HUES64 (cell line): ENCODE data around the gene RAB35.
"Not testable (repeated sequence)": the region's sequence is repeated elsewhere in the genome, so short reads cannot be mapped to it uniquely, and the experiment has no call there.

Experiments
- H3K27ac ChIP-seq: 2 replicates; pipeline ENCODE4 v1.7.0; 2013; ENCODE audit warnings: low read depth, low read length, inconsistent platforms
- H3K27me3 ChIP-seq: 2 replicates; pipeline ENCODE4 v1.6.1; 2013; ENCODE audit warnings: mild to moderate bottlenecking, low read length; ENCODE audit not compliant: insufficient read depth
- H3K36me3 ChIP-seq: 2 replicates; pipeline ENCODE4 v1.6.1; 2013; ENCODE audit warnings: mild to moderate bottlenecking, low read length; ENCODE audit not compliant: insufficient read depth
- H3K4me1 ChIP-seq: 2 replicates; pipeline ENCODE4 v1.6.1; 2013; ENCODE audit warnings: mild to moderate bottlenecking, low read length, moderate library complexity; ENCODE audit not compliant: insufficient read depth
- H3K4me3 ChIP-seq: 2 replicates; pipeline ENCODE4 v1.5.1; 2013; ENCODE audit warnings: mild to moderate bottlenecking, low read length, moderate library complexity
- H3K9ac ChIP-seq: 2 replicates; pipeline ENCODE4 v1.6.1; 2013; ENCODE audit warnings: mild to moderate bottlenecking, low read depth, low read length
- H3K9me3 ChIP-seq: 2 replicates; pipeline ENCODE4 v1.6.1; 2013; ENCODE audit warnings: low read depth, low read length; ENCODE audit not compliant: insufficient read depth
- WGBS: fragments of 150-250, 120-280 bp; methylation state at CpG from one replicate; pipeline ENCODE4 v1.1.7; 2013; ENCODE audit warnings: missing lambda C conversion rate; 5-methylcytosine and 5-hydroxymethylcytosine counted together

Gene RAB35

DNA sequence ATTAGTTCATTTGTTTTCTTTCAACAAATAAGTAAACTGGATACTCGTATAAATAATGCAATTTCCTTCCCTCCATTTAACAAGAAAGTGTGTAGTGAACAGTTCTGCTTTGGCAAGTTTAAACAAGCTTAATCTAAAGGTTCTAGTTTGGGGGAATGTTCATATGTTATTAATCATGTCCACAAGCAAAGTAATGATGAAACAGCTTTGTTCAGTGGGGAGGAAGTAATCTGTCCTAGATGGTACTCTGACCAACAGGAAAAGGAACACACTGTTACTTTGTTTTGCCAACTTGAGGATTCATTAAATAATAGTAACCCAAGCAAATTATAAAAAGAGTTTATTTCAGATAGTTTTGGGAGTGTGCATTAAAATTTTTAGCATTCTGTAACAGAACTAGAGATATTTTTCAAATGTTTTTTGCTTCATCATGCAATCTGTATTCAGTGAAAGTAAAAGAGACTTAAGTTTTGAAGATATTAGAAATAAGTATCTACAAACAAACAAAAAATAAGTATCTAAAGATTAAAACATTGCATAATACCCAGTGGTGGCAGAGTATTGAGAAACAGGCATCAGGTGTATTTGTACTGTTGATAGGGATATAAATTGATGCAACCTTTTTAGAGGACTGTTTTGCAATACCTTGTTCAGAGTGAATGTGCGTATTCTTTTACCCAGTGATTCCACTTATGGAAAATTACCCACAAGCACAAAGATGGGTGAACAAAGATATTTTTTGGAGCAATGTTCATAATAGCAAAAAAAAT is 61.1 kb downstream of the RAB35 start:
- H3K9me3 ChIP-seq, result no peaks in the 10 kb centered on the region
- WGBS, result no CpG with 5 or more reads among the region's 2 CpGs
- no peak overlapping the region for H3K4me3 ChIP-seq
- no peaks in the 10 kb centered on the region for H3K36me3 ChIP-seq
- no peak overlapping the region for H3K27ac ChIP-seq
- no peak overlapping the region for H3K9ac ChIP-seq
- H3K27me3 ChIP-seq, result no peaks in the 10 kb centered on the region
- no peaks in the 10 kb centered on the region for H3K4me1 ChIP-seq

DNA sequence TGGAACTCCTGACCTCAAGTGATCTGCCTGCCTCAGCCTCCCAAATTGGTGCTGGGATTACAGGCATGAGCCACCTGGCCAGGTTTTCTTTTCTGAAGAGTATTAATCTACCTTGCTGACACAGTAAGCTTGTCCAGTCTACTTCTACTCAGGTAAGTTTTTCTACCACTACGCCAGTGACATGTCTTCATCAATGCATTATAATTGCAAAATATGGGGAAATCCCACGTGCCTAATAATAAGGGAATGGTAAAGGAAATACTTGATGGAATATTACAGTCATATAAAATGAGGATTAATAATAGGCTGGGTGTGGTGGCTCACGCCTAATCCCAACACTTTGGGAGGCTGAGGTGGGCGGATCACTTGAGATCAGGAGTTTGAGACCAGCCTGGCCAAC is 62.3 kb downstream of the RAB35 start:
- WGBS, result 95% methylated on average over 4 of the region's 4 CpGs
- H3K27ac ChIP-seq, result no peak overlapping the region
- H3K4me1 ChIP-seq, result no peaks in the 10 kb centered on the region
- H3K36me3 ChIP-seq, result no peaks in the 10 kb centered on the region
- no peaks in the 10 kb centered on the region for H3K27me3 ChIP-seq
- H3K9me3 ChIP-seq, result no peaks in the 10 kb centered on the region
- H3K4me3 ChIP-seq, result no peak overlapping the region
- no peak overlapping the region for H3K9ac ChIP-seq

- H3K36me3 ChIP-seq, result no peaks in the 10 kb centered on the region
- H3K4me3 ChIP-seq, result no peak overlapping the region
- H3K27ac ChIP-seq, result no peak overlapping the region
- no peak overlapping the region for H3K9ac ChIP-seq
- no peaks in the 10 kb centered on the region for H3K4me1 ChIP-seq
- no peaks in the 10 kb centered on the region for H3K9me3 ChIP-seq
- whole genome bisulfite sequencing, result 98% methylated on average over 3 of the region's 3 CpGs
- no peaks in the 10 kb centered on the region for H3K27me3 ChIP-seq
Measured at GRCh38 chr12:120051535-120051934, 65.0 kb downstream of the RAB35 start.

DNA sequence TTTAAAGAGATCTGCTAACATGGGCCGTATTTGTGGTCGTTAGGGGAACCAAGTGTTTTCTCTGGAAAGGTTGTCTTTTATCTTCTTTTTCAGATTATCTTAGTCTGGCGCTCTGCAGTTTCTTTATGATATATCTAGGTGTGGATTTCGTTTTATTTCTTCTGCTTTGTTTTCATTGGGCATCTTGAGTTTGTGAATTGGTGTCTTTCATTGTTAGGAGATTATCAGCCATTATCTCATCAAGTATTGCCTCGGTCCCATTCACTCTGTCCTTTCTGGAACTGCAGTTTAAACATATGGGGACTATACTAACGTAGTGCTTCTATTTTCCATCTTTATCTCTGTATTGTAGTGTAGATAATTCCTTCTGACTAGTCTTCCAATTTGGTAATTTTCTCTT is 67.1 kb downstream of the RAB35 start:
- Histone ChIP-seq H3K27me3 (no peaks in the 10 kb centered on the region), H3K36me3 (no peaks in the 10 kb centered on the region), H3K9ac (no peak overlapping the region), H3K4me3 (no peak overlapping the region), H3K9me3 (no peaks in the 10 kb centered on the region), H3K27ac (no peak overlapping the region), H3K4me1 (no peaks in the 10 kb centered on the region)
- WGBS, result 85% methylated on average over 5 of the region's 6 CpGs

DNA sequence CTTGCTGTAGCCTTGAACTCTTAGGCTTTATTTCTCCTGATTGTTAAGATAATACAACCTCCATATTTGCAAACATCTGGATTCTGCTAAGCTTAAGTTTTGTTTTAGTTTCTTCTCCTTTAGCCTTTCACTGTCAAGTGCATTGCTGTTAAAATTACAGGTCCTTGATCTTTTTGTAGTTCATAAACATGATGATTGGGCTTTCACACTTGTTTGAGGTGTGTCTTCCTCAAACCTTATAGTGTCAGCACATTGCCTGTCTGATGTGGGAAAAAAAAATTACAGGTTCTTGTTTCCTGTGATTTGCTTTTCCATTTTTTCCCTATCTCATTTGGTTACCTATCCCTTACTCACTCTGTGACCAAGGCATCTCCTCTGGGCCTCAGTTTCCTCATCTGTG is 68.3 kb downstream of the RAB35 start:
- H3K36me3 ChIP-seq, result no peaks in the 10 kb centered on the region
- H3K27ac ChIP-seq, result no peak overlapping the region
- H3K4me3 ChIP-seq, result no peak overlapping the region
- no peaks in the 10 kb centered on the region for H3K4me1 ChIP-seq
- H3K27me3 ChIP-seq, result no peaks in the 10 kb centered on the region
- H3K9ac ChIP-seq, result no peak overlapping the region
- H3K9me3 ChIP-seq, result no peaks in the 10 kb centered on the region

DNA sequence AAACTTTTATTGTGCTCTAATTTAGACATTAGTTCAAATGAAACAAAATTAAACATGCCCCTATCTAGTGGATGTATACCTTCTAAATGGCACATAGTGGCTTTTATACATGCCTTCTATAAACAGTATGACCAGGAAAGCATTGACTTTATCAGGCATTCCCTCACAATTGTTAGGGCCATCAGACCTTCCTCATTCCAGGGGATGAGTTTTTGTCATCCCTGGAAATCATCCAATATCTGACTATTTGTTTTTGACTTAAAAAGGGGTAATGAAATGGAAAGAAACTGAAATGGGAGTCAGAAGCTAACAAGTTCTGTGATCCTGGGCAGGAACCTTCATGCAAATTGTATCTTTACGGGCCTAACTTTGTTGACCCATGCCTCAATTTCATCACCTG is 69.5 kb downstream of the RAB35 start:
- no peaks in the 10 kb centered on the region for H3K27me3 ChIP-seq
- H3K36me3 ChIP-seq, result no peaks in the 10 kb centered on the region
- H3K27ac ChIP-seq, result no peak overlapping the region
- H3K4me1 ChIP-seq, result no peaks in the 10 kb centered on the region
- no peak overlapping the region for H3K4me3 ChIP-seq
- no peak overlapping the region for H3K9ac ChIP-seq
- no peaks in the 10 kb centered on the region for H3K9me3 ChIP-seq
- 95% methylated on average over 1 of the region's 1 CpG for WGBS

DNA sequence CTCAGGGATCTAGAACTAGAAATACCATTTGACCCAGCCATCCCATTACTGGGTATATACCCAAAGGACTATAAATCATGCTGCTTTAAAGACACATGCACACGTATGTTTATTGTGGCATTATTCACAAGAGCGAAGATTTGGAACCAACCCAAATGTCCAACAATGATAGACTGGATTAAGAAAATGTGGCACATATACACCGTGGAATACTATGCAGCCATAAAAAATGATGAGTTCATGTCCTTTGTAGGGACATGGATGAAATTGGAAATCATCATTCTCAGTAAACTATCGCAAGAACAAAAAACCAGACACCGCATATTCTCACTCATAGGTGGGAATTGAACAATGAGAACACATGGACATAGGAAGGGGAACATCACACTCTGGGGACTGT is 71.2 kb downstream of the RAB35 start:
- not testable (repeated sequence) for H3K27ac ChIP-seq, H3K9ac ChIP-seq, H3K4me1 ChIP-seq, H3K27me3 ChIP-seq, H3K4me3 ChIP-seq, H3K36me3 ChIP-seq, H3K9me3 ChIP-seq
- 95% methylated on average over 2 of the region's 5 CpGs for WGBS
